Renal cortex interstitium (tissue), 3 donors: ENCODE data around the gene NRK. TPM values are rescaled to one million over a fixed set of nuclear protein-coding genes. Genes with fewer than 3 reads are reported as not detected.

ENCODE experiments used
- polyA plus RNA-seq, 3 donors: library from polyadenylated mRNA; unstranded; fragments of 120-200 nt; gene quantifications; one replicate each; pipeline ENCODE4 v1.2.1, GENCODE V29; 2013; ENCODE audit not compliant: insufficient read length in 3 of 3

The NRK gene
- polyA plus RNA-seq, 3 donors: 13.8 to 15.5 (median 14.4) TPM

Other genes with a start within 250 kb of the NRK start
- gene SERPINA7, start 216.2 kb downstream of the NRK start, polyA plus RNA-seq: under 1 TPM; 0.21 to 0.28 (median 0.23) TPM